Neural cell (in vitro differentiated cells): ENCODE data around the gene CD2BP2. TPM values are rescaled to one million over a fixed set of nuclear protein-coding genes. Genes with fewer than 3 reads are reported as not detected.

Source experiments
- H2AFZ ChIP-seq: fragments of 200-600, 300-800 bp; sonication (generic), shearing (Covaris generic); 2 replicates; pipeline ENCODE4 v1.6.0; 2014; ENCODE audit warnings: low read depth, mild to moderate bottlenecking, antibody characterized with exemption, low read length, moderate library complexity
- H3F3A ChIP-seq: fragments of 200-600 bp; shearing (Covaris generic); 2 replicates; pipeline ENCODE4 v1.6.1; 2016; ENCODE audit warnings: mild to moderate bottlenecking, moderate library complexity, mixed read lengths, antibody characterized with exemption, low read length; ENCODE audit not compliant: insufficient read depth, poor library complexity, severe bottlenecking
- H3K27ac ChIP-seq: fragments of 200-600, 300-800 bp; sonication (generic), shearing (Covaris generic); 2 replicates; pipeline ENCODE4 v1.5.1; 2014; ENCODE audit warnings: mild to moderate bottlenecking, low read length, moderate library complexity
- H3K27me3 ChIP-seq: fragments of 300-800, 200-600 bp; sonication (generic), shearing (Covaris generic); 2 replicates; pipeline ENCODE4 v1.6.0; 2014; ENCODE audit warnings: mild to moderate bottlenecking, low read depth, low read length, moderate library complexity; ENCODE audit not compliant: insufficient read depth
- H3K36me3 ChIP-seq: fragments of 300-800, 200-600 bp; sonication (generic), shearing (Covaris generic); 2 replicates; pipeline ENCODE4 v1.5.1; 2014; ENCODE audit warnings: mild to moderate bottlenecking, antibody characterized with exemption, low read length, moderate library complexity; ENCODE audit not compliant: insufficient read depth
- H3K4me2 ChIP-seq: fragments of 300-800, 200-600 bp; sonication (generic), shearing (Covaris generic); 2 replicates; pipeline ENCODE4 v1.6.0; 2014; ENCODE audit warnings: mild to moderate bottlenecking, low read length
- H3K4me3 ChIP-seq: fragments of 300-800, 200-600 bp; sonication (generic), shearing (Covaris generic); 2 replicates; pipeline ENCODE4 v1.5.1; 2014; ENCODE audit warnings: mild to moderate bottlenecking, low read length, moderate library complexity
- H3K79me2 ChIP-seq: fragments of 200-600 bp; shearing (Covaris generic); replicated peaks from 2 replicates; pipeline ENCODE4 v1.6.0; 2014; ENCODE audit warnings: mild to moderate bottlenecking, low read length, moderate library complexity; ENCODE audit not compliant: insufficient read depth
- H3K9ac ChIP-seq: fragments of 300-800, 200-600 bp; sonication (generic), shearing (Covaris generic); 2 replicates; pipeline ENCODE4 v1.6.1; 2016; ENCODE audit warnings: mild to moderate bottlenecking, low read length, mixed read lengths
- H3K9me2 ChIP-seq: fragments of 200-600 bp; shearing (Covaris generic); 2 replicates; pipeline ENCODE4 v1.6.1; 2016; ENCODE audit warnings: mild to moderate bottlenecking, low read length, mixed read lengths; ENCODE audit not compliant: insufficient read depth
- H3K9me3 ChIP-seq: fragments of 200-600, 300-800 bp; sonication (generic), shearing (Covaris generic); 2 replicates; pipeline ENCODE4 v1.6.1; 2016; ENCODE audit warnings: mild to moderate bottlenecking, mixed run types, low read length, moderate library complexity, mixed read lengths
- H4K20me1 ChIP-seq: fragments of 200-600 bp; shearing (Covaris generic); 2 replicates; pipeline ENCODE4 v1.6.1; 2016; ENCODE audit warnings: mild to moderate bottlenecking, mixed run types; ENCODE audit not compliant: insufficient read depth
- CTCF ChIP-seq: fragments of 450-650 bp; IDR thresholded peaks from 2 replicates; pipeline ENCODE4 v1.5.1; 2014; ENCODE audit warnings: antibody characterized with exemption, mild to moderate bottlenecking, moderate library complexity; ENCODE audit not compliant: poor library complexity, severe bottlenecking
- EP300 ChIP-seq: fragments of 450-650 bp; conservative IDR thresholded peaks from 2 replicates; pipeline ENCODE4 v1.6.1; 2014; ENCODE audit warnings: antibody characterized with exemption, mild to moderate bottlenecking, moderate library complexity; ENCODE audit not compliant: poor library complexity, severe bottlenecking
- EZH2 ChIP-seq: fragments of 200-600, 300-800 bp; shearing (Covaris generic), sonication (generic); IDR thresholded peaks from 2 replicates; pipeline ENCODE4 v1.6.1; 2014; ENCODE audit warnings: antibody characterized with exemption, low read length, borderline replicate concordance, mild to moderate bottlenecking; ENCODE audit not compliant: insufficient read depth, poor library complexity, severe bottlenecking
- MXI1 ChIP-seq: fragments of 450-650 bp; conservative IDR thresholded peaks from 2 replicates; pipeline ENCODE4 v1.6.1; 2014; ENCODE audit warnings: antibody characterized with exemption, mild to moderate bottlenecking; ENCODE audit not compliant: poor library complexity, severe bottlenecking
- POLR2AphosphoS5 ChIP-seq: IDR thresholded peaks from 2 replicates; pipeline ENCODE4 v1.6.1; 2012
- RAD21 ChIP-seq: fragments of 450-650 bp; conservative IDR thresholded peaks from 2 replicates; pipeline ENCODE4 v1.6.1; 2014; ENCODE audit warnings: antibody characterized with exemption, mild to moderate bottlenecking, moderate library complexity
- REST ChIP-seq: IDR thresholded peaks from 2 replicates; pipeline ENCODE4 v1.6.1; 2012; ENCODE audit warnings: borderline replicate concordance
- SMC3 ChIP-seq: fragments of 450-650 bp; conservative IDR thresholded peaks from 2 replicates; pipeline ENCODE4 v1.6.1; 2014; ENCODE audit warnings: antibody characterized with exemption, mild to moderate bottlenecking, moderate library complexity; ENCODE audit not compliant: poor library complexity
- TAF1 ChIP-seq: IDR thresholded peaks from 2 replicates; pipeline ENCODE4 v1.6.1; 2012; ENCODE audit warnings: low read depth
- polyA plus RNA-seq: library from polyadenylated mRNA; depleted of rRNA; stranded (reverse); fragments of >200 nt; gene quantifications from 2 replicates; pipeline ENCODE4 v1.2.3, GENCODE V29; 2014

Gene CD2BP2
- polyA plus RNA-seq, 1 donor from 2014 or later = 76.3 TPM

- TF ChIP-seq TAF1 = no peak
- no peak for TF ChIP-seq MXI1
- TF ChIP-seq CTCF = no peak
- no peak for TF ChIP-seq EZH2
- TF ChIP-seq RAD21 = no peak
- no peak for TF ChIP-seq POLR2AphosphoS5
- TF ChIP-seq SMC3 = no peak
- TF ChIP-seq REST = no peak
- TF ChIP-seq EP300 = no peak
- Histone ChIP-seq H3K9me2 (no peaks in the 10 kb centered on the region), H3K27ac (no peak overlapping the region), H2AFZ (no peak overlapping the region), H3K9ac (no peak overlapping the region), H3K9me3 (no peaks in the 10 kb centered on the region), H3K27me3 (no peaks in the 10 kb centered on the region), H3K79me2 (peaks cover 17% of the 10 kb centered on the region), H3K4me2 (no peak overlapping the region), H4K20me1 (no peaks in the 10 kb centered on the region), H3F3A (no peaks in the 10 kb centered on the region), H3K4me3 (no peak overlapping the region), H3K36me3 (no peaks in the 10 kb centered on the region)
Measured at GRCh38 chr16:30351586-30352419, 3.3 kb downstream of the CD2BP2 start.

- Histone ChIP-seq H3K36me3 (no peaks in the 10 kb centered on the region), H3K4me2 (no peak overlapping the region), H3K9me3 (no peaks in the 10 kb centered on the region), H3K9me2 (no peaks in the 10 kb centered on the region), H3K27me3 (no peaks in the 10 kb centered on the region), H3K79me2 (peaks cover 17% of the 10 kb centered on the region), H2AFZ (no peak overlapping the region), H3K4me3 (no peak overlapping the region), H3K9ac (no peak overlapping the region), H3F3A (no peaks in the 10 kb centered on the region), H3K27ac (no peak overlapping the region), H4K20me1 (no peaks in the 10 kb centered on the region)
- TF ChIP-seq TAF1 (no peak), EP300 (no peak), REST (no peak), POLR2AphosphoS5 (no peak), MXI1 (no peak), CTCF (no peak), EZH2 (no peak), RAD21 (no peak), SMC3 (no peak)
Measured at GRCh38 chr16:30351001-30351441, 4.1 kb downstream of the CD2BP2 start.
